ENCODE data around the gene DLL4.

Gene DLL4

GRCh38 chr15:40988156-40988555, 59.0 kb downstream of the DLL4 start:
- Mint-ChIP-seq H3K4me1 (peaks cover 26% of the 10 kb centered on the region), H3K36me3 (ENCODE audit: low read depth) (peaks cover 60% of the 10 kb centered on the region), H3K27ac (no peak overlapping the region), H3K4me3 (no peak overlapping the region), H3K27me3 (no peaks in the 10 kb centered on the region), H3K9me3 (no peaks in the 10 kb centered on the region)
- DNase-seq (no peak), ATAC-seq (no peak)

Measured in activated naive CD8-positive, alpha-beta T cell treated with anti-CD3 and anti-CD28 coated beads, Interleukin-2, amount 50 U/mL, for 24 hours (primary cell).